DND-41 (cell line): Measurements from ENCODE around the gene ACTMAP.

Source experiments
- EZH2 ChIP-seq: IDR thresholded peaks from 3 replicates; pipeline ENCODE4 v1.6.1; 2012; ENCODE audit warnings: borderline replicate concordance, low read depth, mild to moderate bottlenecking, moderate library complexity, low read length, inconsistent platforms; ENCODE audit not compliant: severe bottlenecking
- TF ChIP-seq, protein P1 (sequence below): IDR thresholded peaks from 2 replicates; pipeline ENCODE4 v1.5.1; 2012; ENCODE audit warnings: borderline replicate concordance, low read length, moderate library complexity, mild to moderate bottlenecking; ENCODE audit not compliant: poor library complexity, severe bottlenecking; ENCODE audit errors: extremely low read depth

DNA sequence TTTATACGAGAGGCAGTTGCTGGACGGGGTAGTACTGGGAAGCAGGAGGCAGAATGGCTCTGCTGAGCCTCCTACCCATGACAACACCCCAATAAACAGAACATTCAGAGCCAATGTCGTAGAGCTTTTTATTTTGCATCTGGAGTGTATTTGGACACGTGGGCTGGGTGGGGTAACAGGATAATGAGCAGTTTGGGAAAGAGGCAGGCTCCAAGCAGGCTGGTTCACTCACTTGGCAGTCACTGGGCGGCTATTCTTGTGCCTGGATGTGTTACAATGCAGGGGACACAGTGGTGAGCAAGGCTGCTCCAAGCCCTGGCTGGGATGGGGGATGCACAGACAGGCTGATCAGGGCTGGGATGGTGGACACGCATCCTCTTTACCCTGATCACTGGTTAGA is 9.5 kb downstream of the ACTMAP start:
- TF ChIP-seq, protein P1, sequence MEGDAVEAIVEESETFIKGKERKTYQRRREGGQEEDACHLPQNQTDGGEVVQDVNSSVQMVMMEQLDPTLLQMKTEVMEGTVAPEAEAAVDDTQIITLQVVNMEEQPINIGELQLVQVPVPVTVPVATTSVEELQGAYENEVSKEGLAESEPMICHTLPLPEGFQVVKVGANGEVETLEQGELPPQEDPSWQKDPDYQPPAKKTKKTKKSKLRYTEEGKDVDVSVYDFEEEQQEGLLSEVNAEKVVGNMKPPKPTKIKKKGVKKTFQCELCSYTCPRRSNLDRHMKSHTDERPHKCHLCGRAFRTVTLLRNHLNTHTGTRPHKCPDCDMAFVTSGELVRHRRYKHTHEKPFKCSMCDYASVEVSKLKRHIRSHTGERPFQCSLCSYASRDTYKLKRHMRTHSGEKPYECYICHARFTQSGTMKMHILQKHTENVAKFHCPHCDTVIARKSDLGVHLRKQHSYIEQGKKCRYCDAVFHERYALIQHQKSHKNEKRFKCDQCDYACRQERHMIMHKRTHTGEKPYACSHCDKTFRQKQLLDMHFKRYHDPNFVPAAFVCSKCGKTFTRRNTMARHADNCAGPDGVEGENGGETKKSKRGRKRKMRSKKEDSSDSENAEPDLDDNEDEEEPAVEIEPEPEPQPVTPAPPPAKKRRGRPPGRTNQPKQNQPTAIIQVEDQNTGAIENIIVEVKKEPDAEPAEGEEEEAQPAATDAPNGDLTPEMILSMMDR, result no peak
- TF ChIP-seq EZH2, result no peak
